Prostate gland (tissue), 2 donors: ENCODE measurements around the gene RPTOR. TPM values are rescaled to one million over a fixed set of nuclear protein-coding genes. Genes with fewer than 3 reads are reported as not detected.

Source experiments
- DNase-seq: peaks from one replicate; pipeline ENCODE4 v3.0.0-alpha.2; 2019; ENCODE audit warnings: low spot score
- H3K27ac ChIP-seq, 2 donors: fragments of 200-600 bp; sonication (generic); 2 replicates each; pipeline ENCODE4 v1.5.1; 2017 to 2019
- H3K27me3 ChIP-seq: fragments of 200-600 bp; sonication (generic); replicated peaks from 2 replicates; pipeline ENCODE4 v1.5.1; 2019; ENCODE audit not compliant: insufficient read depth
- H3K36me3 ChIP-seq, 2 donors: fragments of 200-600 bp; sonication (generic); 1 replicate in 1 of 2; 2 replicates in 1 of 2; pipeline versions ENCODE4 v1.5.1 to v1.8.1; 2017 to 2019
- H3K4me1 ChIP-seq: fragments of 200-600 bp; sonication (generic); replicated peaks from 2 replicates; pipeline ENCODE4 v1.5.1; 2019
- H3K4me3 ChIP-seq, 2 donors: fragments of 200-600 bp; sonication (generic); 2 replicates each; pipeline ENCODE4 v1.5.1; 2017 to 2019
- H3K9me3 ChIP-seq: fragments of 200-600 bp; sonication (generic); 2 replicates; pipeline ENCODE4 v1.5.1; 2017
- CTCF ChIP-seq, 4 experiments: fragments of 200-600 bp in 2 of 4; fragments of 450-650 bp in 2 of 4; sonication (generic) in 2 of 4; IDR thresholded peaks; 1 replicate in 3 of 4; 2 replicates in 1 of 4; pipeline ENCODE4 v1.5.1; 2016 to 2019; ENCODE audit warnings: antibody characterized with exemption in 4 of 4, mild to moderate bottlenecking in 2 of 4, moderate library complexity in 2 of 4
- POLR2A ChIP-seq: fragments of 450-650 bp; IDR thresholded peaks from one replicate; pipeline ENCODE4 v1.6.1; 2016; ENCODE audit warnings: antibody characterized with exemption, mild to moderate bottlenecking
- POLR2AphosphoS5 ChIP-seq: sonication (generic); formaldehyde crosslinking; IDR thresholded peaks from one replicate; pipeline ENCODE4 v1.6.1; 2017; ENCODE audit warnings: antibody characterized with exemption
- WGBS: methylation state at CpG from one replicate; pipeline ENCODE4 v1.1.5; 2018; 5-methylcytosine and 5-hydroxymethylcytosine counted together
- intact Hi-C: fragments of 100-400 bp; cut with DNase I; formaldehyde crosslinking; loops from one replicate; pipeline ENCODE4 v1.14.2; 2022
- total RNA-seq, 2 donors: library from RNA; depleted of rRNA; stranded (reverse); fragments of >200 nt; gene quantifications; one replicate each; pipeline ENCODE4 v1.1.0, GENCODE V29; 2016

Gene RPTOR
- total RNA-seq, 2 donors from 2014 or later, result 30.3 to 62.5 TPM

GRCh38 chr17:80948019-80948975 is 403.7 kb downstream of the RPTOR start:
- H3K4me1 ChIP-seq, result no peaks in the 10 kb centered on the region
- intact Hi-C loops, result no loop called here
- no peak overlapping the region for H3K4me3 ChIP-seq
- H3K27ac ChIP-seq, result no peak overlapping the region
- H3K27me3 ChIP-seq, result no peaks in the 10 kb centered on the region
- no peaks in the 10 kb centered on the region for H3K9me3 ChIP-seq
- H3K36me3 ChIP-seq, result no peaks in the 10 kb centered on the region
- DNase-seq, result no peak
- TF ChIP-seq POLR2AphosphoS5, result no peak
- no peak for TF ChIP-seq POLR2A
- no peak for TF ChIP-seq CTCF (IDR thresholded peaks at IDR 0.05)
- WGBS, result 80% methylated on average over 46 of the region's 48 CpGs

GRCh38 chr17:80948976-80949450 is 404.4 kb downstream of the RPTOR start:
- no peak overlapping the region for H3K27ac ChIP-seq

GRCh38 chr17:80949451-80950421 is 405.1 kb downstream of the RPTOR start:
- 86% methylated on average over 38 of the region's 44 CpGs for WGBS
- Histone ChIP-seq H3K27me3 (no peaks in the 10 kb centered on the region), H3K9me3 (no peaks in the 10 kb centered on the region), H3K4me1 (no peaks in the 10 kb centered on the region), H3K36me3 (no peaks in the 10 kb centered on the region), H3K27ac (no peak overlapping the region), H3K4me3 (no peak overlapping the region)
- TF ChIP-seq POLR2AphosphoS5 (no peak), CTCF (IDR thresholded peaks at IDR 0.05) (no peak)
- intact Hi-C loops, result no loop called here
- DNase-seq, result no peak

More at GRCh38 chr17:80948976-80949450, 404.4 kb downstream of the RPTOR start:
- WGBS, result 79% methylated on average over 16 of the region's 16 CpGs
- H3K9me3 ChIP-seq, result no peaks in the 10 kb centered on the region
- no peaks in the 10 kb centered on the region for H3K27me3 ChIP-seq
- intact Hi-C loops, result no loop called here
- H3K4me3 ChIP-seq, result no peak overlapping the region
- H3K4me1 ChIP-seq, result no peaks in the 10 kb centered on the region
- TF ChIP-seq CTCF (IDR thresholded peaks at IDR 0.05), result no peak
- no peak for TF ChIP-seq POLR2AphosphoS5
- TF ChIP-seq POLR2A, result no peak
- no peak for DNase-seq
- no peaks in the 10 kb centered on the region for H3K36me3 ChIP-seq

- DNase-seq, result no peak
- intact Hi-C loops, result no loop called here
- TF ChIP-seq POLR2A (no peak), POLR2AphosphoS5 (no peak), CTCF (IDR thresholded peaks at IDR 0.05) (no peak)
Observed at GRCh38 chr17:80950466-80951120, 406.0 kb downstream of the RPTOR start.

More at GRCh38 chr17:80950466-80951120, 406.0 kb downstream of the RPTOR start:
- no peaks in the 10 kb centered on the region for H3K9me3 ChIP-seq
- H3K4me1 ChIP-seq, result no peaks in the 10 kb centered on the region
- WGBS, result 86% methylated on average over 17 of the region's 17 CpGs
- H3K27me3 ChIP-seq, result no peaks in the 10 kb centered on the region
- H3K36me3 ChIP-seq, result no peaks in the 10 kb centered on the region
- H3K4me3 ChIP-seq, result no peak overlapping the region
- H3K27ac ChIP-seq, result no peak overlapping the region
